ENCODE data around the gene TP73.

The TP73 gene

GRCh38 chr1:3702990-3703728 lies 50.8 kb downstream of the TP73 start:
- H3K4me1 ChIP-seq (ENCODE audit: insufficient read depth, insufficient read length), result peaks cover 9% of the 10 kb centered on the region
- H3K36me3 ChIP-seq (ENCODE audit: insufficient read depth, insufficient read length, low read length), result no peaks in the 10 kb centered on the region
- DNase-seq (ENCODE audit: low read depth, low spot score), result no peak
- H3K9ac ChIP-seq (ENCODE audit: insufficient read length, low read depth), result no peak overlapping the region
- TF ChIP-seq YY1 (IDR thresholded peaks at IDR 0.05; ENCODE audit: insufficient read depth, insufficient read length), result no peak
- TF ChIP-seq ZNF274 (IDR thresholded peaks at IDR 0.05; ENCODE audit: low read depth, low read length), result no peak
- no peak for TF ChIP-seq SUZ12 (IDR thresholded peaks at IDR 0.05; ENCODE audit: extremely low read depth, insufficient read depth, insufficient read length)
- H3K27me3 ChIP-seq (ENCODE audit: insufficient read depth, insufficient read length), result peaks cover 3% of the 10 kb centered on the region
- H3K9me3 ChIP-seq (ENCODE audit: insufficient read depth, low read length), result no peaks in the 10 kb centered on the region
- no peak overlapping the region for H3K4me3 ChIP-seq (ENCODE audit: insufficient read length, low read depth)

GRCh38 chr1:3703786-3704371 lies 51.6 kb downstream of the TP73 start:
- H3K4me1 ChIP-seq (ENCODE audit: insufficient read depth, insufficient read length), result peaks cover 13% of the 10 kb centered on the region
- TF ChIP-seq ZNF274 (IDR thresholded peaks at IDR 0.05; ENCODE audit: low read depth, low read length) (no peak), SUZ12 (IDR thresholded peaks at IDR 0.05; ENCODE audit: extremely low read depth, insufficient read depth, insufficient read length) (no peak), YY1 (IDR thresholded peaks at IDR 0.05; ENCODE audit: insufficient read depth, insufficient read length) (no peak)
- H3K36me3 ChIP-seq (ENCODE audit: insufficient read depth, insufficient read length, low read length), result no peaks in the 10 kb centered on the region
- no peak overlapping the region for H3K9ac ChIP-seq (ENCODE audit: insufficient read length, low read depth)
- H3K27me3 ChIP-seq (ENCODE audit: insufficient read depth, insufficient read length), result peaks cover 8% of the 10 kb centered on the region
- no peak overlapping the region for H3K4me3 ChIP-seq (ENCODE audit: insufficient read length, low read depth)
- DNase-seq (ENCODE audit: low read depth, low spot score), result no peak
- H3K9me3 ChIP-seq (ENCODE audit: insufficient read depth, low read length), result no peaks in the 10 kb centered on the region

- Histone ChIP-seq H3K4me1 (ENCODE audit: insufficient read depth, insufficient read length) (peaks cover 20% of the 10 kb centered on the region), H3K36me3 (ENCODE audit: insufficient read depth, insufficient read length, low read length) (no peaks in the 10 kb centered on the region), H3K9me3 (ENCODE audit: insufficient read depth, low read length) (no peaks in the 10 kb centered on the region), H3K9ac (ENCODE audit: insufficient read length, low read depth) (no peak overlapping the region), H3K27me3 (ENCODE audit: insufficient read depth, insufficient read length) (peaks cover 13% of the 10 kb centered on the region), H3K4me3 (ENCODE audit: insufficient read length, low read depth) (no peak overlapping the region)
- no peak for TF ChIP-seq YY1 (IDR thresholded peaks at IDR 0.05; ENCODE audit: insufficient read depth, insufficient read length)
- no peak for TF ChIP-seq ZNF274 (IDR thresholded peaks at IDR 0.05; ENCODE audit: low read depth, low read length)
- TF ChIP-seq SUZ12 (IDR thresholded peaks at IDR 0.05; ENCODE audit: extremely low read depth, insufficient read depth, insufficient read length), result no peak
- no peak for DNase-seq (ENCODE audit: low read depth, low spot score)
Observed at GRCh38 chr1:3705341-3705950, 53.1 kb downstream of the TP73 start.

- no peaks in the 10 kb centered on the region for H3K36me3 ChIP-seq (ENCODE audit: insufficient read depth, insufficient read length, low read length)
- no peak overlapping the region for H3K9ac ChIP-seq (ENCODE audit: insufficient read length, low read depth)
- peaks cover 23% of the 10 kb centered on the region for H3K4me1 ChIP-seq (ENCODE audit: insufficient read depth, insufficient read length)
- peaks cover 13% of the 10 kb centered on the region for H3K27me3 ChIP-seq (ENCODE audit: insufficient read depth, insufficient read length)
- no peak overlapping the region for H3K4me3 ChIP-seq (ENCODE audit: insufficient read length, low read depth)
- DNase-seq (ENCODE audit: low read depth, low spot score), result no peak
- TF ChIP-seq SUZ12 (IDR thresholded peaks at IDR 0.05; ENCODE audit: extremely low read depth, insufficient read depth, insufficient read length) (no peak), YY1 (IDR thresholded peaks at IDR 0.05; ENCODE audit: insufficient read depth, insufficient read length) (no peak), ZNF274 (IDR thresholded peaks at IDR 0.05; ENCODE audit: low read depth, low read length) (no peak)
- H3K9me3 ChIP-seq (ENCODE audit: insufficient read depth, low read length), result no peaks in the 10 kb centered on the region
Observed at GRCh38 chr1:3706651-3707297, 54.5 kb downstream of the TP73 start.

GRCh38 chr1:3707298-3707938 lies 55.1 kb downstream of the TP73 start:
- Histone ChIP-seq H3K9ac (ENCODE audit: insufficient read length, low read depth) (peak overlapping the region; percentile 50), H3K4me1 (ENCODE audit: insufficient read depth, insufficient read length) (peaks cover 23% of the 10 kb centered on the region), H3K27me3 (ENCODE audit: insufficient read depth, insufficient read length) (peaks cover 13% of the 10 kb centered on the region), H3K9me3 (ENCODE audit: insufficient read depth, low read length) (no peaks in the 10 kb centered on the region), H3K4me3 (ENCODE audit: insufficient read length, low read depth) (peak overlapping the region; percentile 18), H3K36me3 (ENCODE audit: insufficient read depth, insufficient read length, low read length) (no peaks in the 10 kb centered on the region)
- no peak for TF ChIP-seq ZNF274 (IDR thresholded peaks at IDR 0.05; ENCODE audit: low read depth, low read length)
- TF ChIP-seq YY1 (IDR thresholded peaks at IDR 0.05; ENCODE audit: insufficient read depth, insufficient read length), result no peak
- TF ChIP-seq SUZ12 (IDR thresholded peaks at IDR 0.05; ENCODE audit: extremely low read depth, insufficient read depth, insufficient read length), result no peak
- no peak for DNase-seq (ENCODE audit: low read depth, low spot score)

- TF ChIP-seq ZNF274 (IDR thresholded peaks at IDR 0.05; ENCODE audit: low read depth, low read length), result no peak
- TF ChIP-seq SUZ12 (IDR thresholded peaks at IDR 0.05; ENCODE audit: extremely low read depth, insufficient read depth, insufficient read length), result no peak
- no peak for TF ChIP-seq YY1 (IDR thresholded peaks at IDR 0.05; ENCODE audit: insufficient read depth, insufficient read length)
- H3K27me3 ChIP-seq (ENCODE audit: insufficient read depth, insufficient read length), result peaks cover 13% of the 10 kb centered on the region
- peak overlapping the region; percentile 50 for H3K9ac ChIP-seq (ENCODE audit: insufficient read length, low read depth)
- H3K36me3 ChIP-seq (ENCODE audit: insufficient read depth, insufficient read length, low read length), result no peaks in the 10 kb centered on the region
- H3K9me3 ChIP-seq (ENCODE audit: insufficient read depth, low read length), result no peaks in the 10 kb centered on the region
- DNase-seq (ENCODE audit: low read depth, low spot score), result no peak
- peak overlapping the region; percentile 18 for H3K4me3 ChIP-seq (ENCODE audit: insufficient read length, low read depth)
- H3K4me1 ChIP-seq (ENCODE audit: insufficient read depth, insufficient read length), result peaks cover 23% of the 10 kb centered on the region
Observed at GRCh38 chr1:3707939-3708328, 55.6 kb downstream of the TP73 start.
